ENCODE results near the gene GNL1.
A peak's percentile ranks its signal among the peaks of the same experiment; 100 is the strongest.
"Not testable (repeated sequence)": the region's sequence is repeated elsewhere in the genome, so short reads cannot be mapped to it uniquely, and the experiment has no call there.

Gene GNL1

GRCh38 chr6:30530014-30530413, 26.3 kb downstream of the GNL1 start:
- DNase-seq (ENCODE audit: low spot score) = no peak

- DNase-seq (ENCODE audit: low spot score) = not testable (repeated sequence)
Observed at GRCh38 chr6:30529349-30529875, 26.9 kb downstream of the GNL1 start.

GRCh38 chr6:30526444-30526843, 29.8 kb downstream of the GNL1 start:
- DNase-seq (ENCODE audit: low spot score) = not testable (repeated sequence)

GRCh38 chr6:30521952-30522351, 34.3 kb downstream of the GNL1 start:
- not testable (repeated sequence) for DNase-seq (ENCODE audit: low spot score)

GRCh38 chr6:30521082-30521481, 35.2 kb downstream of the GNL1 start:
- not testable (repeated sequence) for DNase-seq (ENCODE audit: low spot score)

- DNase-seq (ENCODE audit: low spot score) = no peak
Observed at GRCh38 chr6:30520522-30520921, 35.8 kb downstream of the GNL1 start.

- not testable (repeated sequence) for DNase-seq (ENCODE audit: low spot score)
Observed at GRCh38 chr6:30518505-30519145, 37.7 kb downstream of the GNL1 start.

- DNase-seq (ENCODE audit: low spot score) = not testable (repeated sequence)
Observed at GRCh38 chr6:30517767-30518504, 38.4 kb downstream of the GNL1 start.

GRCh38 chr6:30516754-30517076, 39.6 kb downstream of the GNL1 start:
- not testable (repeated sequence) for DNase-seq (ENCODE audit: low spot score)

- peak; percentile 95 for DNase-seq (ENCODE audit: low spot score)
Observed at GRCh38 chr6:30515944-30516753, 40.1 kb downstream of the GNL1 start.

GRCh38 chr6:30515106-30515505, 41.2 kb downstream of the GNL1 start:
- no peak for DNase-seq (ENCODE audit: low spot score)

- no peak for DNase-seq (ENCODE audit: low spot score)
Observed at GRCh38 chr6:30513451-30513850, 42.8 kb downstream of the GNL1 start.

GRCh38 chr6:30511169-30511546, 45.1 kb downstream of the GNL1 start:
- no peak for DNase-seq (ENCODE audit: low spot score)

GRCh38 chr6:30510419-30511168, 45.7 kb downstream of the GNL1 start:
- DNase-seq (ENCODE audit: low spot score) = no peak

- DNase-seq (ENCODE audit: low spot score) = peak; percentile 70
Observed at GRCh38 chr6:30508890-30509736, 47.2 kb downstream of the GNL1 start.

GRCh38 chr6:30507849-30508827, 48.2 kb downstream of the GNL1 start:
- DNase-seq (ENCODE audit: low spot score) = no peak

GRCh38 chr6:30500421-30501355, 55.6 kb downstream of the GNL1 start:
- DNase-seq (ENCODE audit: low spot score) = no peak

- not testable (repeated sequence) for DNase-seq (ENCODE audit: low spot score)
Observed at GRCh38 chr6:30498705-30499104, 57.6 kb downstream of the GNL1 start.

- no peak for DNase-seq (ENCODE audit: low spot score)
Observed at GRCh38 chr6:30497714-30498113, 58.6 kb downstream of the GNL1 start.
